Measurements from ENCODE around the gene FOXR1.

FOXR1 gene, protein sequence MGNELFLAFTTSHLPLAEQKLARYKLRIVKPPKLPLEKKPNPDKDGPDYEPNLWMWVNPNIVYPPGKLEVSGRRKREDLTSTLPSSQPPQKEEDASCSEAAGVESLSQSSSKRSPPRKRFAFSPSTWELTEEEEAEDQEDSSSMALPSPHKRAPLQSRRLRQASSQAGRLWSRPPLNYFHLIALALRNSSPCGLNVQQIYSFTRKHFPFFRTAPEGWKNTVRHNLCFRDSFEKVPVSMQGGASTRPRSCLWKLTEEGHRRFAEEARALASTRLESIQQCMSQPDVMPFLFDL

DNA sequence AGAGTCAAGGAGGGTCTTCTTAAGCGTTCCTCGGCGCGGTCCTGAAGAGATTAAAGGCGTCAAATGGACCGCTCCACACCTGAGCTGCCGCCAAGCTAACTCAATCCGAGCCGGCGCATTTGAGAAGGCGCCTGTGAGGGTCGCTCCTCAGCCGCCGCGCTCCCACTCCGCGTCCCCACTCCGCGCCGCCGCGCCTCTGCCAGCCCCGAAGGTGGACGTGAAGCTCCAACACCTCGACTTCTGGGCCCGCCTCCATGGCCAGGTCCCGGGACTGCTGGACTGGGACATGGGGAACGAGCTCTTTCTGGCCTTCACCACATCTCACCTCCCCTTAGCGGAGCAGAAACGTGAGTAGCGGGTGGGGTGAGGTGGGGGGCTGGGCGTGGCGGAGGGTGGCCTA lies at the start of gene FOXR1:
Gene FOXR1 (plus strand): TSS at position 116 of the 400 bp plus-strand sequence. CDS start 171 bp downstream, at position 287.
- DNase-seq: no peak

DNA sequence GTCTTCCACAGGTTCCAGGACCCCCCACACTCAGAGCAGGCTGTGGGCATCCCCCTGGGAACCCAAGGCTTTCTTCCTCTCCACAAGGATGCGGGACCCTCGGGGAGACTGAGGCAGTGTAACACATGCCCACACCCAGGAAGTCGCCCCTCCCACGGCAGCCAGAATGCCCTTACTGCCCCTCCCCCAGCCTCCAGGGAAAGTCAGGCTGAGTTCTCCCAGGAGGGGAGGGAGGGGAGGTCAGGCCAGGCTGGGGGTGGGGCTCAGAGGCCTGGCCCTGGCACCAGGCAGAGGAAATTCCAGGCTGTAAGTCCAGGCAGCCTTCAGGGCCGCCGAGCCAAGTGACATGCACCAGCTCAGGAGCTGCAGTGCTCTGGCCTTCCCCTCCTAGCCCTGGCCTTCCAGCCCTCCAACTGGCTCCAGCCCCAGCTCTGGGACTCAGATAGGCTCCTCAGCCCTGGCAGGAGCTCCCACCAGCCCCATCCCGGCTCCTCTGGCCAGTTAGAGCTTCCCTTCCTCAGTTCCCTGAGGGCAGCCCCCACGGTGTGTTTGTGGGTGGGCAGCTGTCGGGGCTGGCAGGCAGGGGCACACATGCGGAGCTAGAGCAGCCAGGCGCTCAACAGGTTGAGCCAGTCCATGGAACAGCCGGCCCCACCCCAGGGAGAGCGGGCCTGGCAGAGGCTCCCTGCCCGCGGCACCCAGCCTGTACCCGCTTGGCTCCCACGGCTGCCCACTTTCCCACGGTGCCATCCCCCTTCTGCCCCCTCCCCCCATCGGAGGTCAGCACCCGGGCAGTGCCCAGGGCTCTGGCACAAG lies 49.4 kb upstream of the FOXR1 start:
- peak in 1 of 2 experiments; percentile 38 for DNase-seq

DNA sequence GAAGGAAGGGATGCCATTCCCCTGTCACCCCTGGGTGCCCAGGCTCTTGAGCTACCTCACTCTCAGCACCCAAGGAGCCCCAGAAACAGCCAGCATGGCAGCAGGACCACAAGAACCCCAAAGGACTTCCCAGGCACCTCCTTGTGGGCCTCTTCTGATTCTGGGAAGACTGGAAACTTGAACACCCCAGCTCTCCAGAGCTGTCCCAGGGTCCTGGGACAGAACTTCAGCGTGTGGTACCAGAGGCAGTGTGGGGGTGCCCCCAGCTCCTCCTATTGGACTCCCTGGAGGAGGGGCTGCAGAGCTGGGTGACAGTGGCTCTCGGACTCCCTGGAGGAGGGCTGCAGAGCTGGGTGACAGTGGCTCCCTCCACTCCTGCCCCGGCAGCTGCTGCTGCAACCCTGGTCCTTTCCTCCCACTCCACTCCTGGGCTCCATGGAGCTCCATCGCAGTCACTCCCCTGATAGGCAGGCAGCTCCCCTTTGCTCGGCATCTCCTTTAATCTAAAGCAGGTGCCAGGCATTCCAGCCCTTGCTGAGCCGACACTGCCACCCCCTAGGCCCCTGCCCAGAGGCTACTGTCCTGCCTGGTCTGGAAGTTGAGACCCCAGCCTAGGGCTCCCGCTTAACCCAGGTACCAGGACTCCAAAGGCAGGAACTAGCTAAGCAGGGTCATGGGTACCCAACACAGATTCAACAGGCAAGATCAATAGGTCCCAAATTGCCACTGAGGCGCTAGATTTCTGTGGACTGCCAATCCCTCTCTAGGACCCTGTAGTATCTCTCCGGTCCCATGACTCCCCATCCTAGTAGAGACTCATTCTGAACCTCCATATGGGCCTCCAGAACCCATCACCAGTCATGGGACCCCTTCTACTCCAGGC lies 48.6 kb upstream of the FOXR1 start:
- peak in 1 of 2 experiments; percentile 47 for DNase-seq

DNA sequence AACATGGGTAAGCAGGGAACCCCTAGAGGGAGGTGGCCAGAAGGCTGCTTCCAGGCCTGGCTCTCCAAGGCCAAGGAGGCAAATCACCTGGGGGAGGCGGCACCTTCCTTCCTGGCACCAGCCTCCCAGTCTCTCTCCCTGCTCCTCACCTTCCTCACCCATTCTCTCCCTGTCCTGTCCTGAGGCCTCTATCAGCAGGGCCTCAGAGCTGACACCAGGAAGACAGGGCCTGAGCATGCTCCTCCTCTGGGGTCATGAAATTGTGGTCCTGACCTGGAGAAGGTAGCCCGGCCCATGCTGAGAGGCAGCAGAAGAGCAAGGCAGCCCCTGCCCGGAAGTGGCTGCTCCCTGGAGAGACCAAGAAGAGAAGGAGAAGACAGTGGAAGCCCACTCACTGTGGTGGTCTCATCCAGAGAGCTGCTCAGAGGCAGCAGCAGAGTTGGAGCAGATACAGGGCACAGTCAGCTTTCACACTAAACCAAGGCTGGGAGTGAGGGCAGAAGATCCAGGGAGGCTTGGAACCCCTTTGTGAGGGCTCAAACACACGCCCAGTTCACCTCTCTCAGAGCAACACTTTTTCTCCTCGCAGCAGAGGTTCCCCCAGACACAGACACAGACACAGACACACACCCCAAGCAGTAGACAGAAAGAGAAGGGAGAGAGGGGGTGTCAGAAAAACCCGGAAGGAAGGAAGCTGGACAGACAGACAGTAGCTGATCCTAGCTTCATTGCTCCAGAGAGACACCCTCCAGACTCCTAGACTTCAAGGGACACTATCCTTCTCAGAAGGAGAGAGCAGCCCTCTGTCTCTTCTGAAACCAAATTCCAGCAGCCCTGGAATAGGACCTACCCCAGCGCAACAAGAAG lies 47.6 kb upstream of the FOXR1 start:
- DNase-seq: peak; percentile 46

DNA sequence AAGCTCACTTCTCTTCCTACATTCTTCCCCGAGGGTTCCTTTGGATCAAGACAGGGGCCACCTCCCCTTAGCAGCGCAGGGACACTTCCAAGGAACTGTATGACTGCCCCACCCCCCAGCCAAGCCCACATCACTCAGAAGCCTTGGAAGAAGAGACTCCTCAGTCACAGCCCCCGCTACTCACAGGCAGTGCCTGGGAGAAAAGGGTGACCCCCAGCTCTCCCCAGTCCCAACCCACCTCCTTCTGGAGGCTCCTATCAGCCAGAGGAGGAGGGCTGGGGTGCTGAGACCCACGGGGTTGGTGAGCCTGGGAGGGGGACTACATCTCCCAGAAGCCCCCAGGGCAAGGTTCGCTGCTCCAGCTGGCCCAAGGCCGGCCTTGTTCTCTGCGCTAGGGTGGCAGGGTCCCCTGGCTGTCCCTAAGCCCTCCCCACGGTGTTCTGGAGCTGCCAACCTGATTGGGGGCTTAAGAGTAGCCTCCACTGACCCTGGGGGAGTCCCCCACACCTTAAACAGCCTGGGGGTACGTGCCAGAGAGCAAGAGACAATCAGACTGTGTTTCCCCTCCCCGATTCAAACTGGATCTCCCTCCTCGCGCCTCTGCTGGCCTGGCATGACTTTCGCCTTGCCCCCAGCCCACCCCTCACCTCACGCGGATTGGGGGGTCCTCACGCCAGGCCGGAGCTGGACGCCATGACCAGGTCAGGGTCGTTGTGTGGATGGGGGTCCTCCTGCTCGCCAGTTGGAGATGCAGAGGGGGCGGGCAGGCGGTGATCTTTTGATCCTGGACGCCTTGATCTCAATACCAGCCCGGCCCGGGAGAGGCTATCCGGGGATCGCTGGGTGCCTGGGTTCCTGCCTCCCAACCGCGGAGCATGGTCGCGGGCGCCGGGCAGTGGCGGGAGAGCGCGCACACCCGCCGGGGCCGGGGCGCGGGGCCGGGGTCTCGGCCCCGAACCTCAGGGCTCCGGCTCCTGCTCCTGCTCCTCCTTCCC lies 46.7 kb upstream of the FOXR1 start:
- peak; percentile 76 to 77 for DNase-seq

DNA sequence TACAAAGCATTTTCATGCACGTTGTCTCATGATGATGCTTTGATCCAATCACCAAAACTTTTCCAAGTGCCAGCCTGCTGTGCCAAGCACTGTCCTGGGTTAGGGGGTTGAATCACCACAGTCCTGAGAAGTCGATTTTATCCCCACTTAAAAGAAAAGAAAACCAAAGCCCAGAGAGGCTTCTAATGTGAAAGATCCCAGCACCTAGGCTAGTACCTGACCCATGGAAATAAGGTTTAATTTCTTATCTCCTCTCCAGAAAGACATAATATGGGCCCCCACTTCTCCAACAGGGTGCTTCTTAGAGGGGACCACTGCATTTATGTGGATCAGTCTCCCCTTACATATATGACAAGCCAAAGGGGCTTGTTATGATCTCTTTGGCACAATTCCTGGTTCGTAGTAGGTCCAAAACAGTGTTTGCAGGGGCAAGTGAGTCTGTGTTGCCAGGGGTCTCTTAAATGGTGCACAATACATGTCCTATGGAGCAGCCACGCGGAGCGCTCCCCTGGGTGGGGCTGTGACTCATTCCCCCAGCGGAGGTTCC lies 43.9 kb upstream of the FOXR1 start:
- DNase-seq: no peak

DNA sequence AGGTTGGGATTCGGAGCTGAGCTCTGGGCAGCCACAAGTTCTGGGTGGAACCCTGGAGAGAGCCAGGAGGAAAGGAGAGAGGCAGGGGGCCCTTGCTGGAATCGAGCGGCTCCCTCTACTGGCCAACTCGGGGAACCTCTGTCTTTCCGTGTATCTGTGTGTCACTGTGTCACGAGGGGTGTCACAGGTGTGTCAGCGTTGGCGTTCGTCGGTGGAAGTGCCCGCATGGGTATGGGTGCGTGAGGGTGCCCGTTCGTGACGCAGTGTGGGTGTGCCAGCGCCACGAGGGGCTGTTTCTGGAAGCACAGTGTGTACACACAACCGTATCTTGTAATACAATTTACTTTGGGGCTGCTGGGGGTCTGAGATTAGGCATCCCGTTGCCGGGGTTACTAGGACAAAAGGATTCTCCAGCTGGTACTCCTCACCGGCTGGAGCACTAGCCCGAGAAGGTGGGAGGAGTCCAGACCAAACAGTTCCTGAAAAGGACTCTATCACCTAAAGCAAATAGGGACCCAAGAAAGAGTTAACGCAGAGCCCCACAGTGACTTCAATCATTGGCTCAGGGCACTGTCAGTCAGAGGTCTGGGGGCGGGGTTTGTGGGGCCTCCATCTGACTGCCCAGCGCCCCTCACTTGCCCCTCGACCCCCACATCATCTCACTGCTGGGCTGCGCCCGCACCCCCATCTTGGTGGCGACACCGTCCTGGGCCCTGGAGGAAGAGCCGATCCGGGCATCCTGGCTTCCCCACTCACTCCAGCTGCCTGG lies 43.3 kb upstream of the FOXR1 start:
- DNase-seq: peak; percentile 97 to 100

DNA sequence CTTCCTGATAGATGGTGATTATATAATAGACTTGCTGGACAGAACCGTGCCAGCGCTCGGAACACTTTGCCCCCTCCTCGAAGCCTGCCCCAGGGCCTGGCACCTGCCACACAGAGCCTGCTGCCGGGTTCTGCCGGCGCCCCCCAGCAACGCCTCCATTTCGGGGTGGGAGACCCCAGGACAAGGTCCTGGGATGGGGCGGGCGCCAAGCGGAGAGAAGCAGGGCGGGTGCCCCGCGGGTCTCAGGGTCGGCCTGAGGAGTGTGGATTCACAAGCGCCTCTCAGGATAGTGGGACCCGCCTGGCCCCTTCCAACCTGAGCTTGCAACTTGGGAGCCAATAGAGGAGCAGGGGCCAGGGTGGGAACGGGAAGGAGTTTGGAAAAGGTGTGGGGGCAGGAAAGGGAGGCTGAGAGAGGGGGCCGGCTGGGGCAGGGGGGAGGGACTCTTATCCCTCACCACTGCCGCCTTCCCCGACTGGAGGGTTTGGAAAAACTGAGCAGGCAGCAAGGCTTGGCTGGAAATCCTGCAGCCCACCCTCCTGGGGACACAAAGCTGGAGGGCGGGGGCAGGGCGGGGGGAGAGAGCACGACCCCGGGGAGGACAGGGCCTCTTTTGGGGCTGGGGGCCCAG lies 42.6 kb upstream of the FOXR1 start:
- peak in 1 of 2 experiments; percentile 83 for DNase-seq

DNA sequence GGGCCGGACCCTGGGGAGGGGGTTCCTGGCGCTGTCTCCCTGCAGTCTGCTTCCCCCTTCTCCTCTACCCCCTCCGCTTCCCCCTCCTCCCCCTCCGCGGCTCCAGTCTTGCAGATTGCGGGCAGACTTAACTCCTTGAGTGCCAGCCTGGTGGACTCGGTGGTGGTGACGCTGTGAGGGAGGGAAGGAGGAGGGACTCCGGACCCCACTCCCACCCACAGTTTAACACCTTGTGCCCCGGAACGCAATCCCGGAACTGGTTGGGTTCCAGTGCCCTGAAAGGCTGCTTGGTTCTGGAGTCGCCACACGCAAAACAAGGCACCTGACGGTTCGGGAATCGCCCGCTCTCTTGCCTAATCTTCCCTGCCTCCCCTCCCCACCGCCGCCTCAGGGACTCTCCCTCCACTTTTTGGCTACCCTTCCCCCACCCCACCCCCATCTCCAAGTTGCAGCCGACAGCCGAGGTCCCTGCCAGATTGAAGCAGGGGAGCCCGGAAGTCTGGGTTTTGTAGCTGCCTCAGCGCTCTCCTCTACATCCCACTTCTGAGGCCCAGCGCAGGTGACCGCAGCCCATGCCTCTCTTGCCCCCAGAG lies 42.0 kb upstream of the FOXR1 start:
- peak; percentile 81 to 84 for DNase-seq

DNA sequence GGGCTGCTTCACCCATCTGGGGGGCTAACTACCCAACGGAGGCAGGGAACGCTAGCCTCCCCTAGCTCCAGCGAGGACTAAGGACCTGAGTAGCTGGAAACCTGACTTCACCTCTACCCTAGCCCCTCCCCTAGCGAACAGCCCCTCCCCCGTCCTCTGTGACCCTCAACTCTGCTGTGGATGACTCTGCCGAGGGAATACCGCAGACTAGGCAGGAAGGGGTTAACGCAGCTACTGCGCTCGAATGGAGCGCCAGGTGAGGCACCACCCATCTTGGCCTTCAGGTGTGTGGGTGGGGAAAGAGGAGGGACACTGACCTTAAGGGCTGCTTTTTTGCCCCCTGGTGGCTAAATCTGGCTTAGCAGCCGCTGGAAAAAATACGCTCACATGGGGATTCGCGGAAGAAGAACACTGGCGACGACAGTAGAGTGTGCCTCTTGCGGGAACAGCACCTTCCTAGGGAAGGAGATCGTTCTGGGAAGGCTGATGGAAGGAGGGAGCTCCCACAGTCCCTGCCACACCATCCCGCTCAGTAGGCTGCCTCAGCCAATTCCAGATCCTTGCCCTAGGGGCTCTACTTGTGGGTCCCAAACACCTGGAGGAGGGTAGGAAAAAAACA lies 41.4 kb upstream of the FOXR1 start:
- peak; percentile 95 to 98 for DNase-seq

DNA sequence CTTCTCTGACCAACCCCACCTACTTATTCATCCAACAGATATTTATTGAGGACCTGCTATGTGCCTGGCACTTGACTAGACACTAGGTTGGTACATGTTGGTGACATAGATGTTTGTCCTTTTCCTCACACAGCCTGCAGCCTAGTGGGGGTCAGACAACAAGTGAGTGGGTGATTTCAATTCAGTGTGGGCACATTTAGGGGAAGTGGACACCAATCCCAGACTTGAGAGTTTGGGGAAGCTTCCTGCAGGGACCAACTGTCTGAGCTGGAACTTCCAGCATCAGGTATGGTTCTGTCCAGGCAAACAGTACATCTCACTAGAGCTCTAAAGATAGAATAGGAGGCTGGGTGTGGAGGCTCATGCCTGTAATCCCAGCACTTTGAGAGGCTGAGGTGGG lies 40.0 kb upstream of the FOXR1 start:
- DNase-seq: no peak

DNA sequence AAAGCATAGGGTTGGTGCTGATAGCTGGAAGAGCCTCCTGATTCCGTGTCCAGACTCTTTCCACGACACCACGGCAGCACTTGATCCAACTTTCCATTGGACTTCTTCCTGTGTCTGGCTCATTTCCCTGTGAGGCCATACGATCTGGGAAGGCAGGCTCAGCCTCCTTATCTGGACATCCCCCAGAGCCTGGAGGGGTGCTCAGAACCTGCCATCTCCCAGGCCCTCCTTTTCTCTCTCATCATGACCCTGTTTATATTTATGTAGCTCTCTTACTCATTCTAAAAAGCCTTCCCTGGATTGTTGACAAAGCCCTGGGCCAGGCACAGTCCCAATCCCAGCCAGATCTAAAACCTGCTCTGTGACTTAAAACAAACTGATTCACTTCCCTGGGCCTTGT lies 38.1 kb upstream of the FOXR1 start:
- no peak for DNase-seq

DNA sequence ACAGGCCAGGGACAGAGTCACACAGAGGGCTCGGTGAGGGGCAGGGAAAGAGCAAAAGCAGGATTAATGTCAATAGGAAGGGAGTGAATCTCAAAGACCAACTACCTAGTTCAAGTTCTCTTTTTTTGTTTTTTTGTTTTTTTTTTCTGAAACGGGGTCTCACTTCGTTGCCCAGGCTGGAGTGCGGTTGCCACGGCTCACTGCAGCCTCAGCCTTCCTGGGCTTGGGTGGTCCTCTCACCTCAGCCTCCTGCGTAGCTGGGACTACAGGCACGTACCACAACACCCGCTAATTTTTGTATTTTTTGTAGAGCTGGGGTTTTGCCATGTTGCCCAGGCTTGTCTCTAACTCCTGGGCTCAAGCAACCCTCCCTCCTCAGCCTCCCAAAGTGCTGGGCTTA lies 36.2 kb upstream of the FOXR1 start:
- no peak for DNase-seq

DNA sequence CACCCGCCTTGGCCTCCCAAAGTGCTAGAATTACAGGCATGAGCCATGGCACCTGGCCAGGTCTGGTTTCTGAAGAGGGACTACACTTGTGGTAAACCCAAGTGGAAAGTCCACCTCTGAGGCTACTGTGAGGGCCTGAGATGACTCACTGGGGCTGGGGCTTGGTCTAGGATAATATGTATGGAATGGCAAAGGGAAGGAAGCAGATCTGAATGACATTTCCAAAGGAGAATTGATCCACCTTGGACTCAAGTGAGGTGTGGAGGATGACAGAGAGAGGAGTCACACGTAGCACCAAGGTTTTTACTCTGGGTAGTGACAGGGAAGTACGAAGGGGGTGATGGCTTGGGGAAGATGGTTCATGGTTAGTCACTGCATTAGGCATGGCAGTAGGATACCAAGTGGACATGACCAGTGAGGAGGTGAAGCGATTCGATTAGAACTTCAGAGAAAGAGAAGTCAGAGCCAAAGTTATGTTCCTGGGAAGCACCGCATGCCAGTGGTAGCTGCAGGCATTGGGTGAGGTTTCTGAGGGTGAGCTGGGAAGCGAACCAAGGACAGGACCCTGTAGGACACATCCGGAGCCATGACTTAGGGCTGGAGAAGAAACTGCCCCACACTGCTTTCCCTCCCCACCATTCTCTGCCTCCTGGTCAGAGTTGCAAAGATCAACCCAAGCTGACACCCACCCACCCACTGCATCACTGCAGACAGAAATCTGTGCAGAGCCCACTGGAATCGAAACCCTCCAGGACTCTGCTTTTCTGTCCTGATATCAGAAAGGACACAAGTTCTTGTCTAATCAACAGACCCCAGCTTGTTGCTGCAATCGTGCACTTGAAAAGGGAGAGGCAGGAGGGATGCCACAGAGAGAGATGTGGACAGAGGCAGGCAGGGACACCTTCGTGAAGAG lies 32.8 kb upstream of the FOXR1 start:
- DNase-seq: no peak

DNA sequence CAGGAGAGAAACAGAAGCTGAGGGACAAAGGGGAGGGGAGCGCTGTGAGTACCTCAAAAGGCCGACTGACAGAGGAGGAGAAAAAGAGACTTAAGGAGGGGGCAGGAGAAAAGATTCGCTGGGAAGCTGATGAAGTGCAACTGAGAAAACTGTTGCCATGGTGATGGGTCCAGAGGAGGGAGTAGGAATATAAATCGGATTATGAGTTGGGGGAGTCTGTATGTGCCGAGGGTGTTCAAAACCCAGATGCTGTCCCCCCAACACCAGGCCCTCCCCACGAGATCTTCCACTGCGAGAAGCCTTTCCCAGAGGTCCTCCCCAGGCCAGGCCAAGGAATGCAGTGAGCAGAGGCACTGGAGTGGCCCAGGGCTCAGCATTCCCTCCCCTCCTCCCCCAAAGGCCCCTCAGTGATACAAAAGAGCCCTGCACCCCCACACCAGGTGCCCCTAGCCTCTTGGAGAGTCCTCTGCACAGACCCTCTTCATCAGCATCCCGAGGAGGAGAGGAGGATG lies 32.1 kb upstream of the FOXR1 start:
- DNase-seq: no peak

DNA sequence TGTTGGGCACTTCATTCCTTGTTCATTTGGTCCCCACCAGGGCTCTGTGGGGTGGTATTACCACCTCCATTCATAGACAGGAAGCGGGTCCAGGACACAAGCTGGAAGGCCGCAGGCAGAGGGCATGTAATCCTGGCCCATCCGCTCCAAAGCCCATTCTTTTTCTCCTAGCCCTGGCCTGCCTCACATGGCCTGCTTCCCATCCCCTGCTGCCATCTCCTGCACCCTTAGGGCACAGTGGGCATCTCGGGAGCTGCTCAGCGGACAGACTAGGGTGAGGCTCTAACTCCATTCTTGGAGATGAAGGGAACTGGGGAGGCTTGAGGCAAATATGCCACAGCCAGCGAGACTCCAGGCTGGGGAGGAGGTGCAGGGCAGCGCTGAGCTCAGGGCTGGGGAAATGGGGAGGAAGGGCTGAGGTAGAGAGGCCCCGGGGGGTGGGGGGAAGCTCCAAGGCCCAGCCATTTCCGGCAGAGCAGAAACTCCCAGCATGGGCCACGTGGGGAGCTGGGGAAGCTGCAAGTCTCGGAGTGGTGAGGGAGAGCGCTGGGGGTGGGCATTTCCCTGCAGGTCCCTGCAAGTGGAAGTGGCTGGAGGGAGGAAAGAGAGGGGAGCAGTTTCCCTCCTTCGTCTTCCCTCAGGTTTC lies 31.5 kb upstream of the FOXR1 start:
- peak; percentile 69 to 74 for DNase-seq

DNA sequence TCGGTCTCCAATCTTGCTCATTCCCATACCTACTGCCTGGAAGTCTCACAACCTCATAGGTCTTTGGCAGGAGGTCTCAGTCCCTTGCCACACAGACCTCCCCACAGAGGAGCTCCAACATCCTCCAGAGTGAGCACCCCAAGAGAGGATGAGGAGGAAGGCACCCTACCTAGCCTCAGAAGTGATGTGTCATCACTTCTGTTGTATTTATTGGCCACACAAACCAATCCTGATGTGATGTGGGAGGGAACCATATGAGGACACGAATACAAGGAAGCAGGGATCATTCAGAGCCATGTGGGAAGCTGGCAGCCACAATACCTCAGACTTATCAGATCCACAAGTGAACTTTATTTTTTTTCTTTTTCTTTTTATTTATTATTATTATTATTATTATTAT lies 24.5 kb upstream of the FOXR1 start:
- no peak for DNase-seq

Data from activated T-cell treated with anti-CD3 and anti-CD28 coated beads, Interleukin-2, amount 50 U/mL, for 48 hours (primary cell).